ENCODE results near the gene MS4A5.
"Not testable (repeated sequence)": the region's sequence is repeated elsewhere in the genome, so short reads cannot be mapped to it uniquely, and the experiment has no call there.

The MS4A5 gene, protein sequence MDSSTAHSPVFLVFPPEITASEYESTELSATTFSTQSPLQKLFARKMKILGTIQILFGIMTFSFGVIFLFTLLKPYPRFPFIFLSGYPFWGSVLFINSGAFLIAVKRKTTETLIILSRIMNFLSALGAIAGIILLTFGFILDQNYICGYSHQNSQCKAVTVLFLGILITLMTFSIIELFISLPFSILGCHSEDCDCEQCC

DNA sequence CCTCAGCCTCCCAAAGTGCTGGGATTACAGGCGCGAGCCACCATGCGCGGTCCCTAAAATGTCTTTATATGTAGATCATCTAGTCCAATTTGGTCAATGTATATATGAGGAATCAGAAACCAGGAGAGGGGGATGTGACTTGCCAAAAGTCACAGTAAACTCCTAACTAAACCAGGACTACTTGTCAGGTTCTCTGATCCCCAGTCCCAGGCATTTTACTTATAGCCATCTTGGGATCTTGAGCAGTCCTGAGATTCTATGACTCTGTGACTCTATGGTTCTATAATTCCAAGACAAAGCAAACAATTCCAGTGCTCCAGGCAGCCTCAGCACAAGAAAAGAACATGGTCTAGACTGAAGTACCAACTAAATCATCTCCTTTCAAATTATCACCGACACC, at the start of gene MS4A5:
Gene MS4A5, plus strand, starts transcription at position 301 of the 400 bp plus-strand sequence. CDS start 103 bp downstream, outside the sequence.
- DNase-seq = no peak

DNA sequence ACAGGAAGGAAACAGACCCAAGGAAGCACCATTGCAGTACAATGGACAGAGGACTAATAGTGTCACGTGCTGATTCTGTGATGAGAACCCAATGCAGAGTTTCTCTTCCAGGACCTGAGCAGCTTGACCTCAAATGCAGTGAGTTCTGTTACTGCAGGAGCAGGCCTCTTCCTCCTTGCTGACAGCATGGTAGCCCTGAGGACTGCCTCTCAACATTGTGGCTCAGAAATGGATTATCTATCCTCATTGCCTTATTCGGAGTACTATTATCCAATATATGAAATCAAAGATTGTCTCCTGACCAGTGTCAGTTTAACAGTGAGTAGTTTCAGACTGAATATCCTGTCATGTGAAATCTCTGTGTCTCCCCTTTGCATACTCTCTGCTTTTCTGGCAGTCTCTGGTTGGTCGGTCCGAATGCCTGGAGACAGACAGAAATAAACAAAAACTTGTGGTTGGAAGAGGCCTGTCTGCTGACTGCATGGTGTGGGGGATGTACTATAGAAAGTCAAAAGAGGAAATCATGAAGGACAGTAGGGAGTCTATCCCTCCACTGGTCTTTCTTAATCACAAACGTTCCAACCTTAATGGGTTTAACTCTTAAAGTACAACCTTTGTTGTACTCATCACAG, 40.0 kb upstream of the MS4A5 start:
- DNase-seq = no peak

DNA sequence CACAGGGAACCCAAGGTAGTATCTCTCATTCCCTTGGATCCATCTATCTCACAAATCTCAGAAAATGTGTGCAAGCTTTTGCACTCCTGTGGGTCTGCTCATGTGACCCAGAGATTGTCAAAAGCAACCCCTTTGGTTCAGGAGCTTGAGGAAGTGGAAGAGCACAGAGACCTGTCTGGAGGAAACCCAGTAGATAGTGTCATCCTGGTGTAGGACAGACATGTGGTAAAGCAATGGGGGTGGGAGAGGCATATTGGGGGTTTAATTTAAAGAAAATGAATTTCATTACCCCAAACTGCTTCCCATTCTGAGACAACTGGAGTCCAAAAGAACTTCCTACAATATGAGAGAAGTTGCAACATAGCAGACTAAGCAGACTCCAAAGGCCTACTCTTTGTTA, 39.0 kb upstream of the MS4A5 start:
- DNase-seq = no peak

DNA sequence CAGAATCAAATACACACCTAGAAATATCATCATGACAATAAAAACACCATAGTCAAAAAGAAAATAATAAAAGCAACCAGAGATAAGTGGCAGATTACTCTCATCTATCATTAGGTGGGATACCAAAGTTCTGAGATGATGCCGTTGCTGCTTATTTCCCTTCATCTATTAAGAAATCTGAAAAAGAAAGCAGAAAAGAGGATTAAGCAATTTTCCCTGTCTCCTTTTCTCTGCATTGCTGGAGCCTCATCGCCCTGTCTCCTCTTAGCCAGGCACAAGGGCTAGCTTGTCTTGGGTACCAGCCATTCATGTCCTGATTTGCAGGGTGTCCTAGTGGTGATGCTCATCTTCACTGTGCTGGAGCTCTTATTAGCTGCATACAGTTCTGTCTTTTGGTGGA, 37.0 kb upstream of the MS4A5 start:
- DNase-seq = no peak

DNA sequence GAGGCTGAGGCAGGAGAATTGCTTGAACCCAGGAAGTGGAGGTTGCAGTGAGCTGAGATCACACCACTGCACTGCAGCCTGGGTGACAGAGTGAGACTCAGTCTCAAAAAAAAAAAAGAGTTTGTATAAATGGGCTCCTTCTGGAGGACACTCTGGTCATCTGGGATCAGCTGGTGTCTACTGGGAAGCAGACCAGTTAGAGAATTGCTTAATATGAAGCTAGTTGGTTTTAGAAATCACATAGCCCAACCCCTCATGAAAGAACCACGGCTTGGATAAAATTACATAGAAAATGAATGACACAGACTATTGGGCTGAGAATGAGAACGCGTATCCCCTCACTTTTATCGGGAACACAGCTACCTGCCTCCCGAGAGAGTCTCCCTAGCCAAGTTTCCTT, 36.4 kb upstream of the MS4A5 start:
- no peak for DNase-seq

DNA sequence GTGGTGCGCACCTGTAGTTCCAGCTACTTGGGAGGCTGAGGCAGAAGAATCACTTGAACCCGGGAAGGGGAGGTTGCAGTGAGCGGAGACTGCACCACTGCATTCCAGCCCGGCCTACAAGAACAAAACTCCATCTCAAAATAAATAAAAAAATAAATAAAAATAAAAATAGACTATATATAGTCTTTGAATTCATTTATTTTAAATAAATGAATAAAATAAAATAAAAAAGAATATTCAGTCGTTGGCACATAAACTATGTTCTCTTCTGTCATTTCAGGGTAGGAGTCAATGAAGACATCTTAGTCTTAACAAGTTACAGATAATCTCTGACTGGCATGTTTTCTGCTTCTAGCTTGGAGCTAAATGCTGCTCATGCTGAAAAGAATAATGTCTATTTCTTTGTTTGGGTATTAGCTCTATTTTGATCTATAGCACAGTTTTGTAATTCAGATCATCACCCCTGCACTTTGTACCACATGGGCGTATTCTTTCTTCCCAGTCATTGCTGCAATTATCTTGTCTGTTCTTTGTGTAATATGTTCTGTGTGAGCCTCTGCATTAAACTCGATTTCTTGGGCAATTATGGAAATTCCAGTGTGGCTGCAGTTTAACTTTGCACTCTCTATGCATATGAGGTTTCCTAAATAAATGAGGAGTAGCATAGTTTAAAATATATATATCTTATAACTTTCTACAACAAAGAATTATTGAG, 34.5 kb upstream of the MS4A5 start:
- DNase-seq = no peak

DNA sequence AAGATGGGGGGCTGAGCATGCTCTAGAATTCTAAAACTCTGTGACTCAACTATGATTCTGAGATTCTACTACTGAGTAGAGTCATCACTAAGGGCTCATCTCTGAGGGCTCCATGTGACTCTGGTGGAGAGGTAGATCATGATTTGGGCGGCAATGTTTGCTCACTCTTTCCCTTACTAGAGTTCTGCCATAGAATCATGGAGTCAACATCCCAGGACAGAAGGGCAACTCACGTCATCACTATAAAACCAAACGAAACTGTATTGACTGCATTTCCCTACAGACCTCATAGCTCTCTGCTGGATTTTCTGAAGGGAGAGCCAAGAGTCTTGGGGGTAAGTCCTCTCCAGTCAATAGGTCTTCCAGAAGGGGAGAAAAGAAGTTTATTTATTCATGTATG, 33.0 kb upstream of the MS4A5 start, which contains the start of gene MS4A14:
Gene MS4A14, plus strand, starts transcription at position 78 of the 400 bp plus-strand sequence. Its CDS starts 120 bp downstream, at position 198.
- DNase-seq = no peak

DNA sequence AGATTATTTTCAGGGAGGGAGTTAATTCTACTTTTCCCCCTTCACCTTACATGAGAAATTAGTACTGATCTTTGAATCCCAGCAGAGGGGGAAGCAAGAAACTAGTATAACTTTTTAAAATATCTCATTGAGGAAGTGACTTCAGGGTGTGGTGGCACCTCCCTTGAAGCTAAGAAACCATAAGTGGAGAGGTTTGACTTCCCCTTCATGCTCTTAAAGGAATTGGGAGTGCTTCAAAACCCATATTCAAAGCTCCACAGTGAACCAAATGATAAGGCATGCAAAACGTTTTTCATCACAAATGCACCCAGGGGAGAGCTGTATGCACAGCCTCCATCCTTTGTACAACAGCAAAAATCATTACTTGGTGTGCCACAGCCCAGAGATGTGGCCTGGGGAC, 32.6 kb upstream of the MS4A5 start:
- DNase-seq = no peak

DNA sequence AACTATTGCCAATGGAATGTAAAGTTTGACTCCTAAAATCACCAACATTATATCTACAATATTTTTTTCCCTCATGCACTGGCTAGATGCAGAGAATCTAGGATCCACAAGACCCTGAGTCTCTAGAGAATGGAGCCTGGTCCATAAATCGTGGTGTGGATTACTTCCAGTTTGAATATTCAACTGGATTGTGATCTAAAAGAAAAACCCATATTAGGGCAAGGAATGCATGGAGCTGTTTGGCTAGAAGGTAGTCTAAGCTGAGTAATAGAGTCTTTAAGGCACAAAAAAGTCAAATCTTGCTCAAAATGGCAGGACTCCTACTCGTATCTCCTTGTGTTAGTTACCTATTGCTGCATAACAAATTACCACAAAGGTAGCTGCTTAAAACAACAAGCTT, 9.4 kb upstream of the MS4A5 start:
- DNase-seq = no peak

DNA sequence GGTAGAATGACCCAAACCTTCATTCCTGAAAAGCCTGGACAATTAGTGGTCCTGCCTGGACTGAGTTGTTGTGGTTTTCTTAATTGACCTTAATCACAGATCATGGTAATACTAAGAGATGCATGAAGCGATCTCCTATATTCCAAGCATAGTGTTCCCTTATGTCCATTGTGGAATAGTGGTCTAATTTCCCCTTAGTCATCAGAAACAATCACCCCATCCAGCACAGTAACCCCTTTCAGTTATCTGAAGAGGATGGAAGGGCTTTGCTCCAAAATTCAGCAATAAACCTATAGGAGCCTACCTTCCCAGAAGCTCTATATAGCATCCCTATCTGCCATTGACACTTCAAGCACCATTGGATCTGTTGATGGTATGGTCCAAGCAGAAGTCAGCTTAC, 6.8 kb upstream of the MS4A5 start:
- DNase-seq = no peak

DNA sequence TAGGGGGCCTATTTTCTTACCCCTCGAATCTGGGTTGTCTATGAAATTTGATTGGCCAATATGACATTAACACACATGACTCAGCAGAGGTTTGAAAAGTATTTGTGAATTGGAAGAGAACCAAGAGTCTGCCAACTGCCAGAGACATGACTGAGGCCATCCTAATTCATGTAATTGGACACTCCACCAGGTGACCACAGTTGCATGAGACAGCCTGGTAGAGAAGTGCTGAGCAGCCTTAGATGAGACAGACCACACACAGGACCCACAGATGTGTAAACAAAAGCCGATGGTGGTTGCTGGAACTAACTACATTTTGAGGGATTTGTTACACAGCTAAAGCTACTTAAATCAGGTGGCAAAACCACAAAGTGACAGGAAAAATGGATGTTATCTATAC, 855 bp upstream of the MS4A5 start:
- DNase-seq = no peak

DNA sequence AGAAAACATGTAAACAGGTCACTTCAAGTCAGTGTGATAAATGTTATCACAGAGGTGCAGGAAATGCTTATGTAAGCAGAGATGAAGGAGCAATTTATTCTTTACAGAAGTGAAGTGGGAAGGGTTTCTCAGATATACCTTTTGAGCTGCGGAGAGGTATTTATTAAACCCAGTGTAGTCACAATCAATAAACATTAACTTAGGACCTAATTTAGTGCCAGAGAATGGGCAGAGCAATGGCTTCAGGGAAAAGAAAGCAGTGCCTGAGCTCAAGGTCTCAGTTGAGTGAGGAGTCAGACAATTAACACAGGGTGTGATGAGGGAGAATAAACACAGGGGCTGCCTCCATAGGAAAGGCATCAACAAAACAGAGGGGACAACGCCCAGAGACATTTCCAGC, 1.9 kb downstream of the MS4A5 start:
- no peak for DNase-seq

DNA sequence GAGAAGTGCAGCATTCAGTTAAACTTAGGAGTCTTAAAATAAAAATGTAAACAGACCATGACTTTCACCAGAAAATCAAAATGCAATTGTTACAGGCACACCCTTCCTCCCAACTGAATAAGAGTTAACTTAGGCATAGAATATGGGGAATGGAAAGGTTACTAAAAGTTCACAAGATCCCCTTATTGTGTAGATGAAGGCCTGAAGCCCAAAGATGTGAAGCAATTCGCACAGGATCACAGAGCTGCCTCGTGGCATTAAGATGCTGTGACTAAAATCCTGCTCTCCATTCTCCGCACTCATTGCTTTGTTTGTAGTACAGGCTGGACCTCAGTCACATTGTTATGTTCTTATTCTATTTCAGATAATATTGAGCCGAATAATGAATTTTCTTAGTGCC, 4.0 kb downstream of the MS4A5 start:
- no peak for DNase-seq

DNA sequence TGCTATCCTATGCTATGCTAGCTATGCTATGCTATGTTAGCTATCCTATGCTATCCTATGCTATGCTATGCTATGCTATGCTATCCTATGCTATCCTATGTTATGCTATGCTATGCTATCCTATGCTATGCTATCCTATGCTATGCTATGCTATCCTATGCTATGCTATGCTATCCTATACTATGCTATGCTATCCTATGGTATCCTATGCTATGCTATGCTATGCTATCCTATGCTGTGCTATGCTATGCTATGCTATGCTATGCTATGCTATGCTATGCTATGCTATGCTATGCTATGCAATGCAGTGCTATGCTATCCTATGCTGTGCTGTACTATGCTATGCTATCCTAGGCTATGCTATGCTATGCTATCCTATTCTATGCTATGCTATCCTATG, 17.7 kb downstream of the MS4A5 start:
- DNase-seq = no peak

DNA sequence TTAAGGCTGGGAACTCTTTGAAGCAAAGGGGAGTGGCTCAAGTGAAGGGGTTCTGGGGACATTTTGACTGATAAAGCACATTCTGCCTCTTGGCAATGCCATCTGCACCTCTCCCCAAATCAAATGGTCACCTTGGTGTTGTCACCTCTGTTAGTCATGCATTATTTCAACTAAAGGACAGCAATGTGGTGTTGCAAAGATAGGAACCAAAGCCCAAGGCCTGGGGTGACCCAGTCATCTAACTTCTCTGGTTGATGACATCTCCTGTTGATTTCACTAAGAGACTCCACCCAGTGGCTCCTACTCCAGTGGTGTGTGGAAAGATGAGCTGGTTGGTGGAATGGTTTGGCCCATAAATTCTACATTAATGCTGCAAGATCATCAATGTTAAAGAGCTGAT, 18.5 kb downstream of the MS4A5 start:
- DNase-seq = no peak

DNA sequence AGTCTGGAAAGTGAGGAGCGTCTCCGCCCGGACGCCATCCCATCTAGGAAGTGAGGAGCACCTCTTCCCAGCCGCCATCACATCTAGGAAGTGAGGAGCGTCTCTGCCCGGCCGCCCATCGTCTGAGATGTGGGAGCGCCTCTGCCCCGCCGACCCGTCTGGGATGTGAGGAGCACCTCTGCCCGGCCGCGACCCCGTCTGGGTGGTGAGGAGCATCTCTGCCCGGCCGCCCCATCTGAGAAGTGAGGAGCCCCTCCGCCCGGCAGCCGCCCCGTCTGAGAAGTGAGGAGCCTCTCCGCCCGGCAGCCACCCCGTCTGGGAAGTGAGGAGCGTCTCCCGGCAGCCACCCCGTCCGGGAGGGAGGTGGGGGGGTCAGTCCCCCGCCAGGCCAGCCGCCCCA, 21.8 kb downstream of the MS4A5 start:
- not testable (repeated sequence) for DNase-seq

DNA sequence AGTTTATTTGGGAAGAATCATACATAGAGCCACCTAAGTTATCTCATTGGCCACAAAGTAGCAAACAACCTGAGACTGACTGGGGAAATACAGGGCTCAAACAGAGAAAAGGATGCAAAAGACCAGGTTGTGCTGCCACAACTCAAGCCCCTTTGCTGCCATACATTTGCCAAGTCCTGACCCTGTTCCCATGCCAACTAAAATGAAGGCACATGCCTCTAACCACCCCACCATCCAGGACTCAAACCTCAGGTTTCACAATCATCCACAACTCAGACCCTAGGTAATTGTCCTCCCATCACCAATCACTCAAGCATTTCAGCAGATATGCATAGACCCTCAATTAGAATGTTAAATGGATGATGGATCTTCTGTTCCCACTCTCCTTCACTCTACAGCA, 24.8 kb downstream of the MS4A5 start:
- no peak for DNase-seq

DNA sequence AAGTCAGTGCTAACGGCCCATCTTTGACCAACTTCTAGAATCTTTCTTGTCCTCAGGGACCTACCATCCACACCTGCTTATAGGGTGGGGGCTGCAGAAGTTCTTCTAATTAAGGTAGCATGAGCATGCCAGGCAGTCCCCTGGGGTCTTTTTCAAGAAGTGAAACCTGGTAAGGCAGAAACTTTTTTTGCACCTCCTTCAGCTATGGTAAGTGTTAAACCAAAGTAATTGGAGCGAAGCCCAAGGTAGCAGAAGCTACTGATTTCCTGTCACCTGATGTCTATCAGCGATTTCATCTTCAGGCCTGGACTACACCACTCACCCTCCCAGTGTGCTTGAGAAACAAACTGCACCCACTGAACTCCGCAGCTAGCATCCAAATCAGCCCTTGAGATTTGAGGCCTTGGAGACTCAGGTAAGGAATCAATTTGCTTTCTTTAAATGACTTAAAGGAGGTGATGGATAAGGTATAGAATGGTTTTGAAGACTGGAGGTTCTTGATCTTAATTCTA, 26.2 kb downstream of the MS4A5 start, which contains the start of gene MS4A1:
Gene MS4A1, plus strand, starts transcription at position 317 of the 512 bp plus-strand sequence. CDS start 6,528 bp downstream, outside the sequence.
- DNase-seq = no peak

DNA sequence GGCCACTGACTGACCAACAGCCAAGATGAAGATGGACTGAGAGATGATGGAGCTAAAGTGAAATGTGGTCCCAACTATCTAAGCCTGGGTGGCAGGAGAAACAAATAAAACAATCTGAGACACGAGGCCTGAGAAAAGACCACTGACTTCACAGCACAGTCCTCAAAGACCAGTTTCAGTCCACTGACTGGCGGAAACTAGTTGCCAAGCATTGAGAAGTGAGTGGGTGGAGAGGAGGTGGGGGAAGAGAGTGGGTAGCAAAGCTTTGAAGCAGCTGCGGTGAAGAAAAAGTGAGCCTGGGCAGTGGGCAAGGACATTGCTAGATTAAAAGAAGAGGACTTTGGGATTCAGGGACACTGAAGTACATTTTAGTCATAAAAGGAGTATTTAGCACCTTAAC, 28.2 kb downstream of the MS4A5 start:
- no peak for DNase-seq

DNA sequence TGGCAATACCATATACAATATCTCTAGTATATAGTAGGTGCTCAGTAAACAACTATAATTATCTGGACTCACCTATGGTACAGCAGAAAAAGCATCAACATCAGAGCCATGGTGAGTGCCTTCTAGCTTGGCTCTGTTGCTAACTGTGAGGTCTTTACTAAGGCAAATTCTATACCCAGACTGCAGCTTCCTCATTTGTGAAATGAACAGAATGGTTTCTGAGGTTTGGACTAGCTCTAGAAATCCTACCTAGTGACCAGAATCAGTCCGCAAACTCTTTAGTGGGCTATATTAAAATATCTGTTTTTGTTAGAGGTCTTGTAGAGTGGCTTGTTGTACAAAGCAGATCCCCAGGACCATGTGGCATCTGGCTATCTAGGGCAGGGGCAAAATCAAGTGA, 30.0 kb downstream of the MS4A5 start:
- DNase-seq = no peak

DNA sequence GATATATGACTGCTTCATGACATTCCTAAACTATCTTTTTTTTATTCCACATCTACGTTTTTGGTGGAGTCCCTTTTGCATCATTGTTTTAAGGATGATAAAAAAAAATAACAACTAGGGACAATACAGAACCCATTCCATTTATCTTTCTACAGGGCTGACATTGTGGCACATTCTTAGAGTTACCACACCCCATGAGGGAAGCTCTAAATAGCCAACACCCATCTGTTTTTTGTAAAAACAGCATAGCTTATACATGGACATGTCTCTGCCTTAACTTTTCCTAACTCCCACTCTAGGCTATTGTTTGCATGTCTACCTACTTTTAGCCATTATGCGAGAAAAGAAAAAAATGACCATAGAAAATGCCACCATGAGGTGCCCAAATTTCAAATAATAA, 39.5 kb downstream of the MS4A5 start:
- DNase-seq = no peak

DNA sequence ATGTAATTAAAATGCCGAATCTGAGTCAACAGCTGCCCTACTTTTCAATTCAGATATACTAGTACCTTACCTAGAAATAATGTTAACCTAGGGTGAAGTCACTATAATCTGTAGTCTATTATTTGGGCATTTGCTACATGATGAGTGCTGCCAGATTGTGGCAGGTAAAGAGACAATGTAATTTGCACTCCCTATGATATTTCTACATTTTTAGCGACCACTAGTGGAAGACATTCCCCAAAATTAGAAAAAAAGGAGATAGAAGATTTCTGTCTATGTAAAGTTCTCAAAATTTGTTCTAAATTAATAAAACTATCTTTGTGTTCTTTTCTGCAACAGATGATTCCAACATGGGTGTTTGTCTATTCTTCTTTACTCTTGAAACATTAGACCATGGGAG, 40.4 kb downstream of the MS4A5 start:
- no peak for DNase-seq

DNA sequence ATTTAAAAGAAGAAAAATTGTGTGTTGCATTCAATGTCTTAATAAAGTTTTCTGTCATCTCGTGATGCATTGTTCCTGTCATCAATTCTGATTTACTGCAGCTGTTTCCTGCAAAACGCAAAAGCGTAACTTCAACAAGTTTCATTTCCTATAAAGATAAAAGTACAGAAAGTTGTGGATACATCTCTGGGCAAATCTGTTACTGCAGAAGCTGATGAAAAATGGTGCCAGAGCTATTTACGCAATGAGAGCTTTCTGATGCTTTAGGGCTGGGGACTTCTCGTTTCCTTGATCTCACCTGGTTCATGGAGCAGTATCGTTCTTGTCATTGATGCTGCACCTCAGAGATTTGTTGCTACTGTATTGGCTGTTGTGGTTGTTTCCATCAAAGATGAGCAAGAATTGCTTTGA, 47.7 kb downstream of the MS4A5 start:
- DNase-seq = no peak

DNA sequence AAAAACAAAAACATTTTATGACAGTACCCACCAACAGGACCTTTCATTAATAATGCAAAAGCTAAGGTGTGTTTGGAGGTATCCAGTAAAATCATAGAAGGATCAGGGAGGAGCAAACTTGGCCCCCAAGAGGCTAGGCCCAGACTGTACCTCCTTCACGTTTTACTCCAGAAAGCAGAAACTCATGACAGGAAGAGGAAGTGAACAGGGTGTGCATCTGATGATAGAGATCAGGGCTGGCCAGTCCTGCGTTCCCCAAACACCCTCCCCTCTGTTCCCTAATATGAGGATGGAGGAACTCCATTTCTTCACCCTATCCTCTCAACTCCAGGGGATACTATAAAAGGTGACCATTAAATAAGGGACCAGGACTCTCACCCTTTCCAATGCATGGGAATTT, 53.0 kb downstream of the MS4A5 start:
- no peak for DNase-seq
